ENCODE measurements around the gene SMARCC1. TPM values are rescaled to one million over a fixed set of nuclear protein-coding genes. Genes with fewer than 3 reads are reported as not detected.

Gene SMARCC1
- total RNA-seq, 2 donors from 2014 or later = 25.9 to 34.3 TPM

DNA sequence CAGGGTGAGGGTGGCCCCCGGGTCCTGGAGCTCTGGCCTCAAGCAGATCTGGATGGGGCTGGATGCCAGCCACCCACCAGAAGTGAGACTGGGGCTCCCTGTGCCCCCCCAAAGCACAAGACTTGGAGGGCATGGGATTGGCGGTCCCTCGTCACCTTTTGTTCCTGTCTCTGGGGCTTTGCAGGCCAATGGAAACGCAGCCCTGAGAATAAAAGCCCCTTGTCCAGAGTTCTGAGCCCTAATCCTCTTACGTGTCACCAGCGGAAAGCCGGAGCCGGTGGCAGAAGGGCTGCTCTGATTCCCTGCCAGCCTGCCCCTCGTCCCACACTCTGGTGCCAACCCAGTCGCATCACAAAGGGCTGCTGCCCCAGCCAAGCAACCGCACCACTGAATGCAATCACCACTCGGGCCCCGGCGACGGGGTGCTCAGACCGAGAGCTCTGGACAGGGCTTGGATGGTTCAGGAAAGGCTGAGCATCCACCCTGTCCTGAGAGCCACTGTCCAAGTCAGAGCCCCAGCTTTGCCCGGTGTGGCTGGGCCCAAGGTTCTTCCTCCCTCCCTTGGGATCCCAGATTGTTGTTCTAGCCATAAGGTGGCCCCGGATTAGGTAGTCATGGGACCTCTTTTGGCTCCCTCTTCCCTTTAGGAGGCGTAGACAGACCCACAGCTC lies 245.3 kb downstream of the SMARCC1 start:
- H3K27ac ChIP-seq = no peak overlapping the region
- no peak for ATAC-seq
- no peaks in the 10 kb centered on the region for H3K4me1 ChIP-seq
- H3K4me3 ChIP-seq = no peak overlapping the region
- no peak for TF ChIP-seq POLR2A (IDR thresholded peaks at IDR 0.05)
- TF ChIP-seq, protein P1, sequence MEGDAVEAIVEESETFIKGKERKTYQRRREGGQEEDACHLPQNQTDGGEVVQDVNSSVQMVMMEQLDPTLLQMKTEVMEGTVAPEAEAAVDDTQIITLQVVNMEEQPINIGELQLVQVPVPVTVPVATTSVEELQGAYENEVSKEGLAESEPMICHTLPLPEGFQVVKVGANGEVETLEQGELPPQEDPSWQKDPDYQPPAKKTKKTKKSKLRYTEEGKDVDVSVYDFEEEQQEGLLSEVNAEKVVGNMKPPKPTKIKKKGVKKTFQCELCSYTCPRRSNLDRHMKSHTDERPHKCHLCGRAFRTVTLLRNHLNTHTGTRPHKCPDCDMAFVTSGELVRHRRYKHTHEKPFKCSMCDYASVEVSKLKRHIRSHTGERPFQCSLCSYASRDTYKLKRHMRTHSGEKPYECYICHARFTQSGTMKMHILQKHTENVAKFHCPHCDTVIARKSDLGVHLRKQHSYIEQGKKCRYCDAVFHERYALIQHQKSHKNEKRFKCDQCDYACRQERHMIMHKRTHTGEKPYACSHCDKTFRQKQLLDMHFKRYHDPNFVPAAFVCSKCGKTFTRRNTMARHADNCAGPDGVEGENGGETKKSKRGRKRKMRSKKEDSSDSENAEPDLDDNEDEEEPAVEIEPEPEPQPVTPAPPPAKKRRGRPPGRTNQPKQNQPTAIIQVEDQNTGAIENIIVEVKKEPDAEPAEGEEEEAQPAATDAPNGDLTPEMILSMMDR (IDR thresholded peaks at IDR 0.05) = no peak
- intact Hi-C loops (cut with DNase I) = no loop called here
- no peaks in the 10 kb centered on the region for H3K36me3 ChIP-seq (replicated peaks in 1 of 2; ENCODE audit: insufficient read depth in 1 of 2, low read depth in 2 of 2)
- no peaks in the 10 kb centered on the region for H3K9me3 ChIP-seq
- DNase-seq = no peak
- H3K27me3 ChIP-seq = no peaks in the 10 kb centered on the region
- WGBS, 2 donors = 86 to 87% methylated on average over 16 to 19 of the region's 19 CpGs

Small RNA genes within 50 kb of the gene (small RNA-seq; reads per million reads assigned to genes)
- not detected for gene RF02271
- gene RN7SL870P = not detected

Other genes starting within 250 kb of the SMARCC1 start
- under 1 TPM; 0.26 to 0.66 TPM for gene CSPG5, start 203.0 kb downstream of the SMARCC1 start, total RNA-seq
- gene DHX30, start 21.2 kb upstream of the SMARCC1 start, total RNA-seq = 10 to 100 TPM; 28.3 to 50.4 TPM
- gene MAP4, start 234.5 kb upstream of the SMARCC1 start, total RNA-seq = 100 to 1,000 TPM in 1 of 2 donors, 10 to 100 TPM in 1; 70.6 to 101 TPM